ENCODE results near the gene KNOP1.
A peak's percentile ranks its signal among the peaks of the same experiment; 100 is the strongest.

KNOP1 gene

DNA sequence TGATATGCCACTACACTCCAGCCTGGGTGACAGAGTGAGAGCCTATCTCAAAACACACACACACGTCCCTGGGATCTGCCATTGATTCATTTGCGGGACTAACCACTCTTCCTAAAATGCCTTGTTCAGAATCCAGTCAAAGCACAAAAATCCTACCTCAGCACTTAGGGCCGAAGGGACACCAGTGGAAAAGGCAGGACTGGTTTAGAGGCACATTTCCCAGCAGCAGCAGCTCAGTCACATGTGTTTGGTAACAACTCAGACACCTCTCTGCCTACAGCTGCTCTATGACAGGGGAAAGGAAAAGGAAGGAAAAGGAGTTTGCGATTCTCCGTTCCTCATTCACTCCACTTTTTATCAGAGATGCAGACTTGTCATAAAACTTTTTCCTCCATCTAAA is 12.2 kb downstream of the KNOP1 start:
- DNase-seq: no peak

DNA sequence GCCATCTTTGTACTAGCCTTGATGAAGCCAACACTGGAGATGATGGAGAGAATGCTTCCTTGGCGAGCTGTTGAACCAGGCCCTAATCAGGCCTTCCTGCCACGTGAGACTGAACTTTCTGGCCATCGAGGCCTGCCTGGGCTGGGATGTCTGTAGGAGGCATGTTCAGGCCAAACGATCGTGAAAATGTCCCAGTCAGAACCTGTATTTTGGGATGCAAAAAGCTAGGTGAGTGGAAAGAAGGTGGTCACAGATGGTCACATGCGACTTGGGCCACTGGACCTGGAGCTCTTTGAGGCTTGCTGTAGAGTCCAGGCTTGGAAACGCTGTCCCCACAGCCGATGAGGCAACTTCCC is 12.9 kb downstream of the KNOP1 start:
- DNase-seq: no peak

DNA sequence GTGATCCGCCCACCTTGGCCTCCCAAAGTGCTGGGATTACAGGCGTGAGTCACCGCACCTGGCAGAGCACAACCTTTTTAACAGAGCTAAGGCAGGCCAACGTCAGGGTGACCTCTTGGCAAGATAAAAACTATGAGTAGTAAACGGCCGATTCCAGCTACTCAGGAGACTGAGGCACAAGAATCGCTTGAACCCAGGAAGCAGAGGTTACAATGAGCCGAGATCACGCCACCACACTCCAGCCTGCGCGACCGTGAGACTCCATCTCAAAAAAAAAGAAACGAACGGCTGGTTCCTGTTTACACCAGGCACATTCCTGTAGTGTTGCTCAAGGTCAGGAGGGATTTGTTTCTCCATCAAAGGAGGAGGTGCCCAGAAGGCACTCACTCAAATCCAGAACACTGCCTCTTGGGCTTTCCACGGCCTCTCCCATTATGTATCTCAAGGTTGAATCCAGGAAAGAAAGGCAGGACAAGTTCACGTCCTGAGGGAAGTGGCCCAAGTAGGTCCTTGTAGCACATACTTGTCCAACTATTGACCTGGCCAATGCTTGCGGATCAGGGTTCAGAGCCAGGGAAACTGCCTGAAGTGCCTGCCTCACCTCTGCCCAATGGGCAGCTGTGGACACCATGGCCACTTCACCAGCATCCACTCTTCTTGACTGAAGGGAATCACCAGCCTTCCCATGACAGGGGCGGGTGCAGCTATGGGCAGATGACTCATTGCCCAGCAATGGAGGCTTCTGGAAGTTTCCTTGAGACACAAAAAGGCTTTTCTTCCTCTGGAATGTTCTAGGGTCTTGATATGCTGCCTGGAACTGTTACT is 13.5 kb downstream of the KNOP1 start:
- no peak for DNase-seq

DNA sequence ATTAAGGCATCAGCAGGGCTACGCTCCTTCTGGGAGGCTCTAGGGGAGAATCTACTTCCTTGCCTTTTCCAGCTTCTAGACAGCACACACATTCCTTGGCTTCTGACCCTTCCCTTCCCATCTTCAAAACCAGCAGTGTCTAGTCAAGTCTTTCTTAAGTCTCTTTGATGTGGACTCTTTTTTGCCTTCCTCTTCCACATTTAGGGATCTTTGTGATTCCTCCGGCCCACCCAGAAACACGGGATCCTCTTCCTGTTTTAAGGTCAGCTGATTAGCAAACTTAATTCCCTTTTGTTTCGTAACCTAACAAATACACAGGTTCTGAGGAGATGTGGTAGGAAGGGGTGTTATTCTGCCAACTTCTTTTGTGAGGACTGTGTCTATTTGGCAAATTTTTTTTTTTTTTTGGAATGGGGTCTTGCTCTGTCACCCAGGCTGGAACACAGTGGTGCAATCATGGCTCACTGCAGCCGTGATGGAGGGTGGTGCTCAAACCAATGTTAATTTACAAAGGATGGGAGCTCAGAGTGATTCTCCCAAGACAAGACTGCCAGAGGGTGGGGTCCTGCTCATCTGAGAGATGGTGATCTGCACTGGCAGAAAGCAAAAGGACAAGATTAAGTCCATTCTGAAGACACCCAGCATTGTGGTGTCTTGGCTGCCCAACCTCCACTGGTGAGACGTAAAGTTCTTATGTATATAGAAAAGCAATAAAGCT is 14.7 kb downstream of the KNOP1 start:
- no peak for DNase-seq

DNA sequence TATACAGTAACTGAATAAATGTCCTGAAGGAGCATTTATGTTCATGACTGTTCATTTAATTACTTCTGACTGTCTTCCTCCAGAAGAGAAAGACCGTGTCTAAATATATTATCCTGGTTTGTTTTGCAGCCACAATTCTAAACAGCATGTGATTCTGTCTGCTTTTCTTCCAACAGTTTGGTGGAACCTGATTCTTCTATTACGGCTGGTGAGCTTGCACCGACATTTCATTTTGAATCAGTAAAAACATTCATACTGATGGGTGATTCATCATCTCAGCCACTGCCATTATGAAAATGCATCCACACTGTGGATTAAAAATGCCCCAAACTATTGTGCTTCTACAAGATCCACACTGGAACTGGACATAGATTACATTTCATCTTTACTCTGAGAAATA is 16.9 kb downstream of the KNOP1 start:
- no peak for DNase-seq

DNA sequence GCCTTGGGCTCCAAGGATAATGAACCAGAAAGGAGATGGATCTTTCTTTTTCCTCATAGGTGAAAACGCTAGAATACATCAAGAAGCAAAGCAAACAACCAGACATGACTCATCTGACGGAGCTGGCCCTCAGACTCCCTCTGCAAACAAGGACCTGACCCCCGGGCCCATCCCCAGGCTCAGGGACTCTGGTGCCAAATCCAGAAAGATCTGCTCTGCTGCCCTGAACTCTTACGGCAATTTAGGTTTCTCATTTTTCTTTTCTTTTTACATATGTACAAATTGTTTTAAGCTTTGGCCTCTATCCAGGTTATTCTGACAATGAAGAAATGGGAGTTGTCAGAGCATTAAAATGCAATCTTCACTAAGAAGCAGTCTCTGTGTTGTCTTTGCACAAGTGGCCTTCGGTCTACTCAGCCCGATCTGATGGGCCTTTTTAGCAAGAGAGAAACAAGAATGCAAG is 17.7 kb downstream of the KNOP1 start:
- DNase-seq: no peak

DNA sequence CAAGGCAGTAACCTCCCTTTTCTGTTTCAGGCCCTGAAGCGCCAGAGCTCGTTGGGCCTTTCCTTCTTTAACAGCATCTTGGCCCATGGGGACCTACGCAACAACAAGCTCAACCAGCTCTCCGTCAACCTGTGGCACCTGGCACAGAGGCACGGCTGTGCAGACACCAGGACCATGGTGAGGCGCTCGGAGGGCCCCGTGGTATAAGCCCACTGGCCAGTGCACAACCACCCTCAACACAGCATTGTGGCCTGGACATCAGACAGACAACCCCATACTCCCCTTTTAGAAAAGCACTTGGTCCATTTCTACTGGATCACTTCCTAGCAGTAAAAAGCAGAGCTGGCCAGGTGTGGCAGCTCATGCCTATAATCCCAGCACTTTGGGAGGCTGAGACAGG is 18.6 kb downstream of the KNOP1 start:
- DNase-seq: no peak

DNA sequence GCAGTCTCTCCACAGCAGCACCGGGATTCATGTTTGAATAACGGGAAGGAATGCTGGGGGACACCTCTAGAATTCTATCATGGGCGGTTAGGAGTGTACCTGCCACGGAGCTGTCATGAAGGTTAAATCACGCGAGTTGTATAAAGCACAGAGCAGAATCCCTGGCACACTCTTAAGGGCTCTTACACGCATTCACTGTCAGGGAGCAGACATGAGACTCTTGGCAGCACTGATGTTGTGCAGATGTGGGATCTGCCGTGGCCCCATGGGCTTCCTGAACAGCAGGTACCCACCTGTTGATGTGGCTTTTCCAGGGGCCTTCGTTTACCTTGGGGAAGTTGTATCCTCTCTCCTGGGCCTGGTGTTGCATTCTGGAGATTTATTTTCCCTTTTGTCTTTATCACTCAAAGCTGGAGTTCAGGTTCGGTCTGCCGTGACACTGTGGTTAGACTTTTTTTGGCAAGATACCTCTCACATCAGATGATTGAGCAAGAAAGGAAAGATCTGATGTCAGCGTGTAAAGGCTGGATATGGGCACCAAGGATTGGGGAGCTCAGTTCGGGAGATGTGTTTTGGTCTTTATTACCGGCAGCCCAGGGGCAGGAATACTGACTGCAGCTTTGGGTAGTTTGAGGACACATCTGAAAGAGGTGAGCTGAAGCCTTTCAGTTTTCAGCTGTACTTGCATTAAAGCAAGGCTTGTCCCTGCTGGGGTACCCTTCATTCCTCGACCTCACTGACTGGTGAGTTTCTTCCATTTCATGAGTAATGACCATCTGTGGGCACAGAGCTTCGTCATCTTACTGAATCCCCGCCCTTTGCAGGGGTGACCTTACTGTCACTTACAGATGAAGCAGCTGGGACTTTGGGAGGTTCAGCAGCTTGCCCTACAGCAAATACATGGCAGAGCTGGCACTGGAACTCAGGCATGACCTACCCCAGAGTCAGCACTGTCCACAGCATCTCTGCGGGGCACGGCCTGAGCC is 19.3 kb downstream of the KNOP1 start:
- DNase-seq: no peak

GRCh38 chr16:19697756-19698318 is 20.2 kb downstream of the KNOP1 start:
- no peak for DNase-seq

GRCh38 chr16:19696961-19697360 is 21.1 kb downstream of the KNOP1 start:
- no peak for DNase-seq

DNA sequence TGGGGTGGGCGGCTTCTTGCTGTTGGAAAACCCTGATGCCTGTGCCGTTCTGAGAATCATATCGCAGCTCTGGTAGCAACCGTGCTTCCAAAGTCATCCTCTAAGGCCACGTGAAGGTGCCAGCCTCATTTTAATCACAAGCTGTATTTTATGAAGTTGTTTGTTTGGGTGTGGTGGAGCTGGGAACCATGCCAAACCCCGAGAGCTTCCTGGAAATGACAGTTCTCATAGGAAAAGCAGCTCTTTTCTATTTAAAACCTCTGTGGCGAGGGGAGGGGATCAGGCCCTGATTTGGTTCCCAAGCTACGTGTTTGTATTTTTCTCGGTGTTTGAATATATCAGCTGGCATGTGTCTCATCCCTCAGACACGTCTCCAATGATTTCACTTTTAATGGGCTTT is 21.7 kb downstream of the KNOP1 start:
- DNase-seq: peak; percentile 4

- DNase-seq: no peak
Observed at GRCh38 chr16:19694989-19695388, 23.0 kb downstream of the KNOP1 start.

DNA sequence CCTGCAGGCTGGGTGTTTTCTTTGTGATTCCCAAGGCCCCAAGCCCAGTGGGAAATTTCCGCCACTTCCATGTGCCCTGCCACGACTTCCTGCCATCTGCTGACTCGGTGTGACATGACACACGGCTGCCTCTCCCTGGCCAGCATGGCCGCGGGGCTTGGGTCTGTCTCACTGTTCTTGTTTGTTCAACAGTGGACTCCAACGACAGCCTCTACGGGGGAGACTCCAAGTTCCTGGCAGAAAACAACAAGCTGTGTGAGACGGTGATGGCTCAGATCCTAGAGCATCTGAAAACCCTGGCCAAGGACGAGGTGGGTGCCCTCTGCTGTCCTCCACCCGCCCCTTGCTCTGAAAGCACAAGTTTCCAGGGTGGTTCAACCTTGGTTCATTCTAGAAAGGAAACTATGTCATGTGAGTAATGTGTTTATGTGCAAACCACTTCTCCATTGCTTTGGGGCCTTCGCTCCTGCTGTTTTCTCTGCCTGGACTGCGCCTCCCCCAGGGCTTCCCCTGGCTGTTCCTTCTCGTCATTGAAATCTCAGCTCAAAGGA is 26.8 kb downstream of the KNOP1 start:
- DNase-seq: no peak

GRCh38 chr16:19690196-19690595 is 27.8 kb downstream of the KNOP1 start:
- no peak for DNase-seq

GRCh38 chr16:19689342-19689741 is 28.7 kb downstream of the KNOP1 start:
- no peak for DNase-seq

DNA sequence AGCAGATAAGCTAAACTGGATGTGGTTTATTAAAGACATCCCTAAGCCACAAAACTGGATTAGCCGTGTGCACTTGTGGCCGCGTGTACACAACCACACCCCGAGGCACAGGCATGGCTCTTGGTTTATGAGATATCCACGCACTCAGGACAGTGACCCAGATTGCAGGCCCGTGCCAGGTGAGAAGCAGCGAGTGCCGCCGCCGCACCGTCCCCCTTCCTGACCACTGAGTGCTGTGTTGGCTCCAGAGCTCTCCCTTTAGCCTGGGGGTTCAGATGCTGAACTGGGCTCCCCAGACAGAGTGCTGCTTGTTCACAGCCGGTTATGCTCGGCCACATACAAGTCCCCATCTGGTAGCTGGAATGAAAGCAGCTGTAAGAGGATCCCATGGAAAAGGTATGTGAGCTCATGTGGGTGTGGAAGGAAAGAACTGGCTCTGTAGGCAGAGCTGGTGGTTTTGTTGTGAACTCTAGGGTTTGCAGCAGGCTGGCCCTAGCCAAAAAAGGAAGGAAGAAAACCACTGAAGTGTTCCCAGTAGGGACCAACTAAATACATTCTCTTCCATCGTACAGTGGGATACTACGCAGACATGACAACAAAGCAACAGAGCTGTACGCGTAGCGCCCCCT is 29.5 kb downstream of the KNOP1 start:
- no peak for DNase-seq

- no peak for DNase-seq
Observed at GRCh38 chr16:19687279-19687678, 30.7 kb downstream of the KNOP1 start.

DNA sequence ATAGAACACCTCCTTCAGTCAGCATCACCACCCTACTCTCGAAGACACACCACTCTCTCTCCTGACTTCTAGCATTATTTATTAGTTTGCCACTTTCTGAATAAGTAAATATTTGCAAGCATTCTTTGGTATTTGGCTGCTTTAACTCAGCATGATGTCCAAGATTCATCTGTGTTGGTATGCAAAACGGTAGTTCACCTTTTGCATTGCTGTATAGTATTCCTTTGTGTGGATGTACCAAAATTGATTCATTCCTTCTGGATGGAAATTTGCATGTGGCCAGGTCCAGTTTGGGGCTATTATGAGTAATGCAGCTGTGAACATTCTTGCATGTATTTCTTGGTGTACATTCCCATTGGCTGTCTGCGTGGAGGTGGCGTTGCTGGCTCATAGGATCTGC is 32.9 kb downstream of the KNOP1 start:
- no peak for DNase-seq

DNA sequence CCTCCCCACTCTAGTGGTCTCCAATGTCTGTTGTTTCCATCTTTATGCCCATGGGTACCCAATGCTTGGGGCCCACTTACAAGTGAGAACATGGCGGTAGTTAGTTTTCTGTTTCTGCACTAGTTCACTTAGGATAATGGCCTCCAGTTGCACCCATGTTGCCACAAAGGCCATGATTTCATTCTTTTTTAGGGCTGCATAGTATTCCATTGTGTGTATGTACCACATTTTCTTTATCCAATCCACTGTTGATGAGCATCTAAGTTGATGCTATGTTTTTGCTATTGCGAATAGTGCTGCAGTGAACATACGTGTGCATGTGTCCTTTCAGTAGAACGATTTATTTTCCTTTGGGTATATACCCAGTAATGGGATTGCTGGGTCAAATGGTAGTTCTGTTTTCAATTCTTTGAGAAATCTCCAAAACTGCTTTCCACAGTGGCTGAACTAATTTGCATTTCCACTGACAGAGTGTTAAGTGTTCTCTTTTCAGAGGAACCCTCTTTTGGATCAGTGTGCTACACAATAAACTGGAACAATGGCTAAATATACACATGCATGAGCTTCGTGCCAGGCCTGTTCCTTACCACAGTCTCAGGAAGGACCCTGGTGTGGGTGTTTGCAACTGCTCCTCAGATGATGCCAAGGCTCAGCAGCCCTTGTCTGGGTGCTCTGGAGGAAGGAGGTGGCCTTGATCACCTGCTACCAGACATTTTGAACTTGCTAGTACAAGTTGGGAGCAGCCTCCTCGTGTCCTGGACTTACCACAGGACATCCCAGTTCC is 34.4 kb downstream of the KNOP1 start:
- no peak for DNase-seq

DNA sequence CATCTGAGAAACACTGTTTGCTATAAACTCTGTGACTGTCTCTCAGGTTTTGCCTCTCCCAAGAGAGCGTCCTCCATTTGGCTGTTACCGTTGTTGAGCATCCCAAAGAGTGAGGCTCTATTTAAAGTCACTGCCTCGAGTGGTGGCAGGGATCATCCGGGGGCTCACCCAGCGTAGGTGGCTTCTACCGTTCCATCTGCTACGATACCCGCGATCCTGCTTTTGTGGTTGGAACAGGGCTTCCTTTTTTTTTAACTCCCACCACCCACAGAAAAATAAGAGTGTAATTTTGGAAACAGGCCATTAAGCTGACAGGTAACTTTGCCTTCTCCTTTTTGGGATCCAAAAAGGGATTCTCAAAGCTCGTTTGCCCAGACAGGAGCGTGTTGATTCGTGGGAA is 36.4 kb downstream of the KNOP1 start:
- DNase-seq: no peak

GRCh38 chr16:19680881-19681340 is 37.1 kb downstream of the KNOP1 start:
- no peak for DNase-seq

Data from effector CD8-positive, alpha-beta T cell (primary cell).